WTC11 (cell line): ENCODE data around the gene DDO. TPM values are rescaled to one million over a fixed set of nuclear protein-coding genes. Genes with fewer than 3 reads are reported as not detected.
A peak's percentile ranks its signal among the peaks of the same experiment; 100 is the strongest.

Experiments used
- CREB1 ChIP-seq: sonication (generic); formaldehyde crosslinking; IDR thresholded peaks from 2 replicates; pipeline ENCODE4 v1.8.0; 2023; ENCODE audit warnings: mild to moderate bottlenecking, missing genetic modification reagents
- ELF4 ChIP-seq: sonication (generic); formaldehyde crosslinking; IDR thresholded peaks from 2 replicates; pipeline ENCODE4 v1.8.1; 2022; ENCODE audit warnings: low read depth, mild to moderate bottlenecking, moderate library complexity, missing genetic modification reagents
- HMGXB4 ChIP-seq: sonication (generic); formaldehyde crosslinking; IDR thresholded peaks from 2 replicates; pipeline ENCODE4 v1.8.1; 2023; ENCODE audit warnings: mild to moderate bottlenecking, moderate library complexity, missing genetic modification reagents
- IRF1 ChIP-seq: sonication (generic); formaldehyde crosslinking; IDR thresholded peaks from 2 replicates; pipeline ENCODE4 v1.8.0; 2023; ENCODE audit warnings: missing genetic modification reagents
- IRF2 ChIP-seq: sonication (generic); formaldehyde crosslinking; IDR thresholded peaks from 2 replicates; pipeline ENCODE4 v1.8.0; 2022; ENCODE audit warnings: low read depth, missing genetic modification reagents, borderline replicate concordance
- JAZF1 ChIP-seq: fragments of 250-450 bp; sonication (Bioruptor Pico); IDR thresholded peaks from 2 replicates; pipeline ENCODE4 v1.9.0; 2021; ENCODE audit warnings: moderate library complexity, mild to moderate bottlenecking, inconsistent platforms
- NFATC4 ChIP-seq: fragments of 250-450 bp; sonication (Bioruptor Pico); IDR thresholded peaks from 2 replicates; pipeline ENCODE4 v1.9.0; 2021; ENCODE audit warnings: mild to moderate bottlenecking
- NFE2L1 ChIP-seq: sonication (generic); formaldehyde crosslinking; IDR thresholded peaks from 2 replicates; pipeline ENCODE4 v1.8.1; 2023; ENCODE audit warnings: missing genetic modification reagents
- NR1H2 ChIP-seq: sonication (generic); formaldehyde crosslinking; IDR thresholded peaks from 2 replicates; pipeline ENCODE4 v1.9.0; 2021; ENCODE audit warnings: mild to moderate bottlenecking, moderate library complexity, missing genetic modification reagents
- OVOL2 ChIP-seq: fragments of 250-450 bp; sonication (Bioruptor Pico); IDR thresholded peaks from 2 replicates; pipeline ENCODE4 v1.9.0; 2021; ENCODE audit warnings: mild to moderate bottlenecking, borderline replicate concordance
- PRDM15 ChIP-seq: sonication (generic); formaldehyde crosslinking; IDR thresholded peaks from 2 replicates; pipeline ENCODE4 v1.8.0; 2022; ENCODE audit warnings: missing genetic modification reagents
- TEAD1 ChIP-seq: sonication (generic); formaldehyde crosslinking; IDR thresholded peaks from 2 replicates; pipeline ENCODE4 v1.8.0; 2022; ENCODE audit warnings: mild to moderate bottlenecking, missing genetic modification reagents
- TP53 ChIP-seq: sonication (generic); formaldehyde crosslinking; IDR thresholded peaks from 2 replicates; pipeline ENCODE4 v1.8.1; 2023; ENCODE audit warnings: mild to moderate bottlenecking, missing genetic modification reagents
- ZBTB21 ChIP-seq: sonication (generic); formaldehyde crosslinking; IDR thresholded peaks from 2 replicates; pipeline ENCODE4 v1.8.1; 2023; ENCODE audit warnings: mild to moderate bottlenecking, missing genetic modification reagents, borderline replicate concordance
- ZNF219 ChIP-seq: sonication (generic); formaldehyde crosslinking; IDR thresholded peaks from 2 replicates; pipeline ENCODE4 v1.8.0; 2023; ENCODE audit warnings: missing genetic modification reagents, mild to moderate bottlenecking, borderline replicate concordance
- ZNF263 ChIP-seq: sonication (generic); formaldehyde crosslinking; IDR thresholded peaks from 2 replicates; pipeline ENCODE4 v1.8.1; 2022; ENCODE audit warnings: low read depth, mild to moderate bottlenecking, moderate library complexity, missing genetic modification reagents
- ZNF423 ChIP-seq: fragments of 250-450 bp; sonication (Bioruptor Pico); IDR thresholded peaks from 2 replicates; pipeline ENCODE4 v2.1.2; 2022; ENCODE audit warnings: mild to moderate bottlenecking, moderate library complexity
- total RNA-seq: library from RNA; stranded (reverse); gene quantifications from 3 replicates; pipeline ENCODE4 v1.2.3, GENCODE V29; 2021
- TF ChIP-seq, protein P1 (sequence below): fragments of 250-450 bp; sonication (Bioruptor Pico); IDR thresholded peaks from 2 replicates; pipeline ENCODE4 v1.9.0; 2021; ENCODE audit warnings: mild to moderate bottlenecking
- TF ChIP-seq, protein P2 (sequence below): sonication (generic); formaldehyde crosslinking; IDR thresholded peaks from 2 replicates; pipeline ENCODE4 v1.8.1; 2022; ENCODE audit warnings: low read depth, mild to moderate bottlenecking, moderate library complexity, missing genetic modification reagents, borderline replicate concordance
- TF ChIP-seq, protein P3 (sequence below): fragments of 200-600 bp; IDR thresholded peaks from 2 replicates; pipeline ENCODE4 v1.8.0; 2022; ENCODE audit warnings: antibody characterized with exemption
- TF ChIP-seq, protein P4 (sequence below): sonication (generic); formaldehyde crosslinking; IDR thresholded peaks from 2 replicates; pipeline ENCODE4 v1.8.1; 2023; ENCODE audit warnings: mild to moderate bottlenecking, missing genetic modification reagents, borderline replicate concordance
- TF ChIP-seq, protein P5 (sequence below): fragments of 250-450 bp; sonication (Bioruptor Pico); IDR thresholded peaks from 2 replicates; pipeline ENCODE4 v1.9.0; 2021; ENCODE audit warnings: mild to moderate bottlenecking

Gene DDO
- total RNA-seq, 1 experiment from 2014 or later, result not detected

GRCh38 chr6:110357664-110358552 lies 57.5 kb downstream of the DDO start, which contains the start of gene METTL24 (continued):
- TF ChIP-seq PRDM15, result no peak
- TF ChIP-seq JAZF1 (CRISPR knock-in tag), result no peak
- TF ChIP-seq NR1H2, result no peak
- no peak for TF ChIP-seq NFATC4 (CRISPR knock-in tag)
- no peak for TF ChIP-seq CREB1 (CRISPR knock-in tag)
- no peak for TF ChIP-seq ZNF263 (CRISPR knock-in tag)
- TF ChIP-seq, protein P1, sequence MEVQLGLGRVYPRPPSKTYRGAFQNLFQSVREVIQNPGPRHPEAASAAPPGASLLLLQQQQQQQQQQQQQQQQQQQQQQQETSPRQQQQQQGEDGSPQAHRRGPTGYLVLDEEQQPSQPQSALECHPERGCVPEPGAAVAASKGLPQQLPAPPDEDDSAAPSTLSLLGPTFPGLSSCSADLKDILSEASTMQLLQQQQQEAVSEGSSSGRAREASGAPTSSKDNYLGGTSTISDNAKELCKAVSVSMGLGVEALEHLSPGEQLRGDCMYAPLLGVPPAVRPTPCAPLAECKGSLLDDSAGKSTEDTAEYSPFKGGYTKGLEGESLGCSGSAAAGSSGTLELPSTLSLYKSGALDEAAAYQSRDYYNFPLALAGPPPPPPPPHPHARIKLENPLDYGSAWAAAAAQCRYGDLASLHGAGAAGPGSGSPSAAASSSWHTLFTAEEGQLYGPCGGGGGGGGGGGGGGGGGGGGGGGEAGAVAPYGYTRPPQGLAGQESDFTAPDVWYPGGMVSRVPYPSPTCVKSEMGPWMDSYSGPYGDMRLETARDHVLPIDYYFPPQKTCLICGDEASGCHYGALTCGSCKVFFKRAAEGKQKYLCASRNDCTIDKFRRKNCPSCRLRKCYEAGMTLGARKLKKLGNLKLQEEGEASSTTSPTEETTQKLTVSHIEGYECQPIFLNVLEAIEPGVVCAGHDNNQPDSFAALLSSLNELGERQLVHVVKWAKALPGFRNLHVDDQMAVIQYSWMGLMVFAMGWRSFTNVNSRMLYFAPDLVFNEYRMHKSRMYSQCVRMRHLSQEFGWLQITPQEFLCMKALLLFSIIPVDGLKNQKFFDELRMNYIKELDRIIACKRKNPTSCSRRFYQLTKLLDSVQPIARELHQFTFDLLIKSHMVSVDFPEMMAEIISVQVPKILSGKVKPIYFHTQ (CRISPR knock-in tag), result no peak
- no peak for TF ChIP-seq OVOL2
- peak; percentile 52; the same call in 1 of the 2 replicates for TF ChIP-seq HMGXB4 (CRISPR knock-in tag)
- TF ChIP-seq ZNF219 (CRISPR knock-in tag), result 0 out of 2 replicates have a peak, but pooled peaks have one; percentile 16
- TF ChIP-seq ELF4 (CRISPR knock-in tag), result no peak
- TF ChIP-seq IRF1, result no peak
- TF ChIP-seq TP53 (CRISPR knock-in tag), result no peak
- TF ChIP-seq, protein P2, sequence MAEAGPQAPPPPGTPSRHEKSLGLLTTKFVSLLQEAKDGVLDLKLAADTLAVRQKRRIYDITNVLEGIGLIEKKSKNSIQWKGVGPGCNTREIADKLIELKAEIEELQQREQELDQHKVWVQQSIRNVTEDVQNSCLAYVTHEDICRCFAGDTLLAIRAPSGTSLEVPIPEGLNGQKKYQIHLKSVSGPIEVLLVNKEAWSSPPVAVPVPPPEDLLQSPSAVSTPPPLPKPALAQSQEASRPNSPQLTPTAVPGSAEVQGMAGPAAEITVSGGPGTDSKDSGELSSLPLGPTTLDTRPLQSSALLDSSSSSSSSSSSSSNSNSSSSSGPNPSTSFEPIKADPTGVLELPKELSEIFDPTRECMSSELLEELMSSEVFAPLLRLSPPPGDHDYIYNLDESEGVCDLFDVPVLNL (CRISPR knock-in tag), result no peak
- TF ChIP-seq, protein P3, sequence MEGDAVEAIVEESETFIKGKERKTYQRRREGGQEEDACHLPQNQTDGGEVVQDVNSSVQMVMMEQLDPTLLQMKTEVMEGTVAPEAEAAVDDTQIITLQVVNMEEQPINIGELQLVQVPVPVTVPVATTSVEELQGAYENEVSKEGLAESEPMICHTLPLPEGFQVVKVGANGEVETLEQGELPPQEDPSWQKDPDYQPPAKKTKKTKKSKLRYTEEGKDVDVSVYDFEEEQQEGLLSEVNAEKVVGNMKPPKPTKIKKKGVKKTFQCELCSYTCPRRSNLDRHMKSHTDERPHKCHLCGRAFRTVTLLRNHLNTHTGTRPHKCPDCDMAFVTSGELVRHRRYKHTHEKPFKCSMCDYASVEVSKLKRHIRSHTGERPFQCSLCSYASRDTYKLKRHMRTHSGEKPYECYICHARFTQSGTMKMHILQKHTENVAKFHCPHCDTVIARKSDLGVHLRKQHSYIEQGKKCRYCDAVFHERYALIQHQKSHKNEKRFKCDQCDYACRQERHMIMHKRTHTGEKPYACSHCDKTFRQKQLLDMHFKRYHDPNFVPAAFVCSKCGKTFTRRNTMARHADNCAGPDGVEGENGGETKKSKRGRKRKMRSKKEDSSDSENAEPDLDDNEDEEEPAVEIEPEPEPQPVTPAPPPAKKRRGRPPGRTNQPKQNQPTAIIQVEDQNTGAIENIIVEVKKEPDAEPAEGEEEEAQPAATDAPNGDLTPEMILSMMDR, result no peak
- TF ChIP-seq NFE2L1 (CRISPR knock-in tag), result no peak
- TF ChIP-seq TEAD1 (CRISPR knock-in tag), result 0 out of 2 replicates have a peak, but pooled peaks have one; percentile 27
- TF ChIP-seq, protein P4, sequence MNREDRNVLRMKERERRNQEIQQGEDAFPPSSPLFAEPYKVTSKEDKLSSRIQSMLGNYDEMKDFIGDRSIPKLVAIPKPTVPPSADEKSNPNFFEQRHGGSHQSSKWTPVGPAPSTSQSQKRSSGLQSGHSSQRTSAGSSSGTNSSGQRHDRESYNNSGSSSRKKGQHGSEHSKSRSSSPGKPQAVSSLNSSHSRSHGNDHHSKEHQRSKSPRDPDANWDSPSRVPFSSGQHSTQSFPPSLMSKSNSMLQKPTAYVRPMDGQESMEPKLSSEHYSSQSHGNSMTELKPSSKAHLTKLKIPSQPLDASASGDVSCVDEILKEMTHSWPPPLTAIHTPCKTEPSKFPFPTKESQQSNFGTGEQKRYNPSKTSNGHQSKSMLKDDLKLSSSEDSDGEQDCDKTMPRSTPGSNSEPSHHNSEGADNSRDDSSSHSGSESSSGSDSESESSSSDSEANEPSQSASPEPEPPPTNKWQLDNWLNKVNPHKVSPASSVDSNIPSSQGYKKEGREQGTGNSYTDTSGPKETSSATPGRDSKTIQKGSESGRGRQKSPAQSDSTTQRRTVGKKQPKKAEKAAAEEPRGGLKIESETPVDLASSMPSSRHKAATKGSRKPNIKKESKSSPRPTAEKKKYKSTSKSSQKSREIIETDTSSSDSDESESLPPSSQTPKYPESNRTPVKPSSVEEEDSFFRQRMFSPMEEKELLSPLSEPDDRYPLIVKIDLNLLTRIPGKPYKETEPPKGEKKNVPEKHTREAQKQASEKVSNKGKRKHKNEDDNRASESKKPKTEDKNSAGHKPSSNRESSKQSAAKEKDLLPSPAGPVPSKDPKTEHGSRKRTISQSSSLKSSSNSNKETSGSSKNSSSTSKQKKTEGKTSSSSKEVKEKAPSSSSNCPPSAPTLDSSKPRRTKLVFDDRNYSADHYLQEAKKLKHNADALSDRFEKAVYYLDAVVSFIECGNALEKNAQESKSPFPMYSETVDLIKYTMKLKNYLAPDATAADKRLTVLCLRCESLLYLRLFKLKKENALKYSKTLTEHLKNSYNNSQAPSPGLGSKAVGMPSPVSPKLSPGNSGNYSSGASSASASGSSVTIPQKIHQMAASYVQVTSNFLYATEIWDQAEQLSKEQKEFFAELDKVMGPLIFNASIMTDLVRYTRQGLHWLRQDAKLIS (CRISPR knock-in tag), result no peak
- no peak for TF ChIP-seq ZBTB21
- no peak for TF ChIP-seq IRF2 (CRISPR knock-in tag)
- TF ChIP-seq, protein P5, sequence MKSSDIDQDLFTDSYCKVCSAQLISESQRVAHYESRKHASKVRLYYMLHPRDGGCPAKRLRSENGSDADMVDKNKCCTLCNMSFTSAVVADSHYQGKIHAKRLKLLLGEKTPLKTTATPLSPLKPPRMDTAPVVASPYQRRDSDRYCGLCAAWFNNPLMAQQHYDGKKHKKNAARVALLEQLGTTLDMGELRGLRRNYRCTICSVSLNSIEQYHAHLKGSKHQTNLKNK, result no peak
- TF ChIP-seq ZNF423 (CRISPR knock-in tag), result peak; percentile 81
